IPS-NIHi7 (cell line): Measurements from ENCODE around the gene TSPAN17.
A peak's percentile ranks its signal among the peaks of the same experiment; 100 is the strongest.

Experiments used
- DNase-seq: peaks from one replicate; pipeline ENCODE4 v3.0.0; 2012; ENCODE audit warnings: mixed read lengths; ENCODE audit errors: extremely low spot score

TSPAN17 gene

DNA sequence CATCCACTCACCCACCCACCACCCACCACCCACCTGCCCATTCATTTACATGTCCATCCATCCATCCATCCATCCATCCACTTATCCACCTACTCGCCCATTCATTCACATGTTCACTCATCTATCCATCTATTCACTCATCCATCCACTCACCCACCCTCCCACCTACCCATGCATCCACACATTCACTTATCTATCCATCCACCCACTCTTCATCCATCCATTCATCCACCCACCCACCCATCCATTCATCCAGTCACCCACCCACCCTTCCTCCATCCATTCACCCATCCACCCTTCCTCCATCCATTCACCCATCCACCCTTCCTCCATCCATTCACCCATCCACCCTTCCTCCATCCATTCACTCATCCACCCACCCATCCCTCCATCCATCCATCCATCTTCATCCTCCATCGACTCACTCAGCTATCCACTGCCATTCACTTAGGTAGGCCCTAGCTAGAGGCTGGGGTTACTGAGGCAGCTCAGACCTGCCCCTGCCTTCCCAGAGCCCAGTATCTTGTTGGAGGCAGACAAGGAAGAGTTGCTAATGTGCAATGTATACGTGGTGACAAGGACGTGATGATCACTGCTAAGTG lies 12.7 kb downstream of the TSPAN17 start:
- no peak for DNase-seq

DNA sequence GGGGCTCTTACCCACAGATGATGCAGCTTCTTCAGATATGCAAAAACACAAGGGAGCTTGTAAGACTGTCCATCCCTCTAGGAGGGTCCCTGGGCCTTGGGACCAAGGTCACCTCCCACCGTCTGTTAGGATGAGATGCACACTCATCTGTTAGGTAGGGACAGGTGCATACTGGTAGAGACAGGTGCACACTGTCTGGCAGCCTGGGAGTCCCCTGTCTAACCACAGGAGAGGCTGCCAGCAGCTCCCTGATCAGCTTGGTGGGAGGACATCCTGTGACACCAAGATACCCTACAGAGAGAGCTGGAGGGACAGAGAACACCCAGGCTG lies 13.2 kb downstream of the TSPAN17 start:
- DNase-seq = no peak

DNA sequence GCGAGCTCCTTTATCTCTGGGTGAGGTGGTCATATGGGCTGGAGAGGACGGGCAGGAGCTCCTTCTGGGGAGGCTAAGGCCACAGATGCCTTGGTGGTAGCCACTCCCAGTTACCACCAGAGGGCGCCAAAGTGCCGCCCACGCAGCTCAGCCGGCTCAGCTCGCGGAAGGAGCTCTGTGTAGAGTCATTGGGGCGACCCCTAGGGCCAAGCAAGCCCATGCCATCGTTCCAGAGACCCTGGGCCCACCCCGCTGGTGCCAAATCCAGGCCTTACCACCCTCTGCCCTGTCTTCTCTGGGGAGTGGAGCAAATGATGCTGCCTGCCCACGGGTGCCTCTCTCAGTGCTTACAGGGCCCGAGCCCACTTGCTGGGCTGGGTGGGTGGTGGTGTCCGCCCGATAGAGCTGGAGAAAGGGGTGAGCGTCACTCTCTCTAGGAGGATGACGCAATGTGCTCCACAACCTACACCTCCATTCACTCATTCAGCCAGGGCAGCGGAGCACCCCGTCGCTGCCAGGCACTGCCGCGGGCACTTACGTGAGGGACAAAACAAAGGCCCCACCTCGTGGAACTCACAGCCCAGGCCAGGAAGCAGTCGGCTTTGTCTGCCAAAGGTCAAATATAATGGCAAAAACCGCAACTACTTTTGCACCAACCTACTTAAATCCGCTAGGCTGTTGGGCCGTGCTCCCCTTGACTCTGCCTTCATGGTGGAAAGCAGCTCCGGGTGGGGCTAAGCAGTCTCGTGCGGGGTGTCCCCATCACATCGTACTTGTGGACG lies 13.8 kb downstream of the TSPAN17 start:
- peak; percentile 97 for DNase-seq

DNA sequence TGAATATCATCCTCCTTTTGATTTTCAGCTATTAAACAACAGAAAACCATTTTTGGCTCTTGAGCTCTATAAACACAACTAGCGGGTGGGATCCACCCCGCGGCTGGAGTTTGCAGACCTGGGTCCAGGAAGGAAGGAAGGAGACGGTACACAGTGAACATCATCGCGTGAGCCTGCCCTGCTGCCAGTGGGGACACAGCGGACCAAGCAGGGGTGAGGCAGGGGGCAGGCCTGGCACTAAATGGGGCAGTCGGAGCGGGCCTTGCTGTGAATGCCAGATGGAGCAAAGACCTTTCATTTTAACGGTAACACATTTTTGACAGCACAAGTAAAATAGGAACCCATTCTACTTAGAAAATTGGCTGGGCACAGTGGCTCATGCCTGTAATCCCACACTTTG lies 14.4 kb downstream of the TSPAN17 start:
- no peak for DNase-seq

DNA sequence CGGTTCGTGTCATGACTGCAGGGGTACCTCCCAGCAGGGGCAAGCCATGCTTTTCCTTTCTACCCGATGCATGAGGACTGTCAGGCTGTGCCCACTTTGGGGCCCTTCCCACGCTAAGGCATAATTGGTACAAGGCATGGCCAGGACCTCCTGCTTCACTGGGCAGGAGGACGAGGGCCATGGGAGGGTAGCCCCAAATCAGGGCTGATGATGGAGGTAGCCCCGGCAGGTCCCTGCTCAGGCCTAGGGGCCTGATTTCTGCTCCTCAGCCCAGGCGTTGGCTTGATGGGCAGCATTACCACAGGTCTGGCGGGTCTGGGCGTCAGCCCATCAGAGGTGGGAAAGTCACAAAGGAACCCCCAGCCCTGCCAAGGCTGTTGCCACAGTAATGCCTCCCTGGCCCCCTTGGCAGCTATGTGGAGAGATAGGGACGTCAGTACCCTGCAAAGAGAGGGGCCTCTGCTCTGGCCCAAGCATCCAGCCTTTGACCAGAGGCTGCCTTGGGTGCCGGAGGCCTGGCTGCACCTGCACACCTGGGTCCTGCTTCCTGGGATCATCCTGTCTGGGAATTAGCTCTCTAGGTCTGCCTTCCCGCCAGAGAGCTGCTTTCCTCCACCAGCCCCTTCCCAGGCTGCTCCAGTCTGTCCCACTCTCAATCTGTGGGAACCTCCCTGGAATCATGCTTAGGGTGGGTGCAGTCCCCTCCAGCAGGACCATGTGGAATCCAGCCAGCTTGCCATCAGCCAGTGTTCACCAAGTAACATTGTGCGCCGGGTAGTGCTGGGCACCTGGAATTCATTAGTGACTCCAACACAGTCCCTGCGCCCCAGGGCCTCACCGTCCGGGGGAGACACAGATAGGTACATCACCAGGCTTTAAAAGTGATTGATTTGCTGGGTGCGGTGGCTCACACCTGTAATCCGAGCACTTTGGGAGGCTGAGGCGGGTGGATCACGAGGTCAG lies 15.4 kb downstream of the TSPAN17 start:
- DNase-seq = no peak

DNA sequence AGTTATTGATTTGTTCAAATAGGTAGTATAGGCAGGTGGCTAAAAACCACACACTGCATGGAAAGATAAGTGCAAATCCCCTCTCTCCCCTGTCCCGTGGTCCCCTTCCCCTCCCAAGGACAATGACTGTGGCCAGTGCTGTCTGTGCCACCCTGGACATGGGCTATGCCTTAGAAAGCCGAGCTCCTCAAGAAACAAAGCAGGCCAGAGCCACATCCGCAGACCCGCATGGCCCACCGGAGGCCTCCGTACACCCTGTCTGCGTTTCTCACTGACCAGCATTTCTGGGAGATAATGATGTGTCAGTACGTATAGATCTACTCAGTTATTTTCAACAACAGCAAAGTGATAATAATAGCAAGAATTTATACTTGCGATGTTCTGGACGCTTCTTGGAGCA lies 16.3 kb downstream of the TSPAN17 start:
- DNase-seq = no peak

DNA sequence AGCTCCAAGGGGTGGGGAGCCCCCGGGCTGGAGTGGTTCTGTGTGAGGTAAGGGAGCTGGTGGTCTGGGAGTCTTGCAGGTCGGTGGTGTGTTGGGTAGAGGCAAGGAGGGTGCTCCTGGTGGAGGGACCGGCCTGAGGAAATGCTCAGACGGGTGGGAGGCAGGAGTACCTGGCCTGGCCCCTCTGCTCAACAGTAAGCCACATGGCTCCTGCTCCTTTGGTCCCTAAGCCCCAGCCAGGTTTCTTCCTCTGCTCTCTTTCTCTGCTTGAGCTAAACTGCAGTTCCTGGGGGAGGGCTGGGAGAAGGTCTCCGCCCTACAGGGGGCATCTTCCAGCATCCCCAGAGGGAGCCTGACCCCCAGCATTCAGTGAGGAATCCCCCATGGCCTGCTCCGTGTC lies 17.2 kb downstream of the TSPAN17 start:
- DNase-seq = no peak

DNA sequence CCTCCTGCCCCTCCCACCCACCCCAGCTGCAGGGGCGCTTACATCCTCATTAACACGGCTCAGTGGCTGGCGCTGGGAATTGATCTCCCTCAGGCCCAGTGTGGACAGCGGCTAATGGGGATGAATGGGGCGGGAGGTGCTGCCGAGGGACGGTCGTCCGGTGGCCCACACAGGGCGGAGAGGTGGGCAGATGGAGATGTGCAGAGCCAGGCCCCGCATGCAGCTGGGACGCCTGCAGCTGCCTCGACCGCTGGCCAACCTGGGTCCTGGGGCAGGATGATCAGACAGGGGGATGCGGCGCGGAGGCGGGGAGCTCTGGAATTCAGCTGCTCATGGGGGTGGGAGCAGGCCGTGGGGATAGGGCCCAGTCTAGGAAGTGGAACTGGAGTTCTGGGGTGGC lies 17.6 kb downstream of the TSPAN17 start:
- no peak for DNase-seq

DNA sequence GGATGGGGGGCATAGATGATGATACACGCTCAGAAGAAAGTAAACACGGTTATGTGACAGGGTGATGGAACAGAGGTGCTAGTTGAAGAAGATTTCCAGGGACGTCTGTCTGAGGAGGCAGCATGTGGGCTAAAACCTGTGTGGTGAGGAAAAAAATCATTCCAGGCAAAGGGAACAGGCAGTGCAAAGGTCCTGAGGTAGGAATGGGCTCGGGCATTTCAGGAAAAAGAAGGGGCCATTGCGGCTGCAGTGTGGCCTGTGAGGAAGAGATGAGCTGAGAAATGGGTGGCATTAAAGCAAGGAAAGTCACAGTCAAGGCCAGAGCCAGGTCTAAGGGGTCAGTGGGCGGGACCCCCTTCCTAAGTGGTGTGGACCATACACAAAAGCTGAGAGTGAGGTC lies 18.2 kb downstream of the TSPAN17 start:
- DNase-seq = no peak

DNA sequence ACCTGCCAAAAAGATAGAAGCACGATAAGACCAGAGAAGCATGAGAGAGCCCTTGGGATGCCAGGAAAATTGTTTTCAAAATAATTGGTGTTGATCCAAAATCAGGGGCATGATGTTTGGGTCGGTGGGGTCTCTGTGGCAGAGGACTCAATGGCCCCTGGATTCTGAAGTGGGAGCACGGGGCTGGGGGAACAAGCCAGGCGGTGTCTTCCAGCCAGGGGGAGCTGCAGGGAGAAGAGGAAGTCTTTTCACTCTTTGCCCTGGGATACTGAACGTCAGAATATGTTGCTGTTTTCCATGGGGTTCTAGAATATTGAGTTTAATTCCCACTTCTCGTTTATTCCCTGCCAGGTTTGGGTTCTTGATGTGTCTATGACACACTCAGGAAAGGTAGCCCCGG lies 20.4 kb downstream of the TSPAN17 start:
- DNase-seq = no peak

DNA sequence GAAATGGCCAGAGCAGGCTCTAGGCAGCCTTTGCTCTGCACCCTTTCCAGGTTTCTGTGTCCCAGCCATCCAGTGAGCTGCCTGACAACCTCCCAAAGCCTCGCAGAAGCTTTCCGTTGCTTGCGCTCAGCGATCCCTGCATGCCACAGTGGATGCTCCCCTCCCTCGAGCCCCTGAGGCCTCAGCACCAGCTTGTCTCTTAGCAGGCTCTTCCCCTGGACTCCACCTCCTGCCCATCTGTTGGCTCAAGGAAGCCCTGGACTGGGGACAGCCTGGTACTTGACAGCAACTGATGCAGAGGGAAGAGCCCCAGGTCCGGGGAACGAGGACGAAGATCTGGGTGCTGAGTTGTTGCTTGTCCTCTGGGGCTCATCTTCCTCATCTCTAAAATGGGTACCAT lies 23.2 kb downstream of the TSPAN17 start:
- DNase-seq = no peak

DNA sequence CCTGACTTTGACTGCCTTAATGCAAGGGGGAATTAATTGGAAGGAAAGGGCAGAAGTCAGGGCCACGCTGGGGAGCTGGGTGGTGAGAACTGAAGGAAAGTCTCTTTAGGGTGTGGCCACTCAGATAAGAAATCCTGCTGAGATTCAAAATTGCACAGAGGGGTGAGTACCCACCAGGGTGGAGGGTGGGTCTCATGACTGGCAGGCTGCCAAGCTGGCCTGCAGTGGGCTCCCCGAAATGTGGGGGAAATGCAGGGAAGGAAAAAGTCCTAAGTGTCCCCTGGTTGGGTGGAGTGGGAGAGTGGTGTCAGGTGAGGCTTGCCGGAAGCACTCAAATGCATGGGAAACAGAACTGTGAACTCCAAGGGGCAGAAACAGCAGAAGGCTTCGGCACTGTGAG lies 24.1 kb downstream of the TSPAN17 start:
- no peak for DNase-seq

DNA sequence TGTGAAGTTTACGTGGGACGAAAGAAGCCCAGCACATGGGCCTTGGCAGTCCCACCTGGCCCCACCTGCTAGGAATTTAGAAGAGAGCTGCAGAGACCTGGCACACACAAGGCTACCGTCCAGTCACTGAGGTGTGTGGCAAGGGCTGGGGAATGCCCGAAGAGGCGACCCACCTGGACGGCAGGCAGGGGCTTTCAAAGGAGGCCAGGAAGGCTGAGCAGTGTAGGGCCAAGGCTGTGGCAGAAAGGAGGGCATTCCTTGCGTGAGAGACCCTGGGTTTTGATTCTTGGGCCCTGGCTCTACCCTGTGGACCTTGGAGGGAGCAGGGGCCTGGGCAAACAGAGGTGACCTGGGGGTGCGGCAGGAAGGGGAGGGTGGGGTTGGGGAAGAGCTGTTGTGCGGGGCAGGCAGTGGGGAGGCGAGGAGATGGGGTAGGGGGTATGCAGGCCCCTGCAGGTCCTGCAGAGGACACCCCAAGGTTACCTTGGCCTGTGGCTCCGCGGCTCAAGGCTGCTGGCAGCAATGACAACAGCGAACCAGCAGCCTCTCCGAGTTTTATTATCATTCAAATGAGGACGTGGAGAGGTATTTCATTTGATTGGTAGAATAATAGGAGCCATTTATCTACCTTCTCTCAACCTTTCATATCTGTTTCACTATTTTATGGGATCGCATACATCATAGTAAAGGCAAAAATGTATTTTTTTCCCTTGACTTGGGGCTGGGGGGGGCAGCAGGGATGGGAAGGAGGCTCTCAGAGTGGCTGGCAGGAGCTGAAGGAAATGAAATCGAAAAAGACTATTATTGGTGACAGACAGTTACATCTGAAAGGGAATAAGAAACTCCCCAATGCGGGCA lies 24.8 kb downstream of the TSPAN17 start:
- DNase-seq = no peak

DNA sequence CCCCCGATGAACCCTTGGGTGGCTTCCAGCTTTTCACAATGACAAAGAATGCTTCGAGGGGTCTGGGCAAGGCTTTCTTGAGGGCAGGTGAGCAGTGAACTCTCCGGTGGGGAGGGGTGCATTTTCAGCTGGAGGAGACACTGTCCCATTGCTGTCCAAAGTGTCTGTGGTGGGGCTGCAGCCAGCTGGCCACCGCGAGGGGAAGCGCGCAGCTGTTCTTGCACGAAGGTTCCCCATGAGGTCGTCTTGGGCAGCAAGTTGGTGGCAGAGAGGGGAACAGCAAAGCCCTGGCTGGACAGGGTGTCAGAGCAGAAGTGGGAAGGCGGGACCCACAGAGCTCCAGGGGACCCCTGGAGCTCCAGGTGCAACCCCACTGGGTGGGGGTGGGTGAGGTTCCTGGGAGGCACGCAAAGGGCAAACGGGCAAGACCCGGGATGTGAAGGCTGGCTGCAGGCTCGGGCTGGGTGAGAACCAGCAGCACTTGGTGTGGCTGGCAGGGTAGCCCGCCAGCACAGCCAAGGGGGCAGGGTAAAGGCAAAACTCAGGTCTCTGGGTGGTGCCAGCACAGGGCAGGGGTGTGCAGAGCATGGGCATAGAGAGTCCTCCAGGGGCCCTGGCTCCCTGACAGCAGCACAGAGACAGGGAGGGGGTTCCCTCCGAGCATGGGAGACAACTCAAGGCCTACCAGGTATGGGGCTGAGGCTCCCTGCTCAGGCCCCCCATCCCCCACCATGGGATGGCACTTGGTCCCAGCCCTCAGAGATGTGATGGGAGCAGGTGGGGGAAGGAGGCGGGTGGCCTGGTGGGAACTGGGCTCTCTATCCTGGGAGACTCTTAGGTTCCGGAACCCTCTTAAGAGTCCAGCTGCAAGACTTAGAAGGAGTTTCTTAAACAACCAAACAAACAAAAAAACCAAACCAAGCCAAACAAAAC lies 26.6 kb downstream of the TSPAN17 start:
- no peak for DNase-seq

DNA sequence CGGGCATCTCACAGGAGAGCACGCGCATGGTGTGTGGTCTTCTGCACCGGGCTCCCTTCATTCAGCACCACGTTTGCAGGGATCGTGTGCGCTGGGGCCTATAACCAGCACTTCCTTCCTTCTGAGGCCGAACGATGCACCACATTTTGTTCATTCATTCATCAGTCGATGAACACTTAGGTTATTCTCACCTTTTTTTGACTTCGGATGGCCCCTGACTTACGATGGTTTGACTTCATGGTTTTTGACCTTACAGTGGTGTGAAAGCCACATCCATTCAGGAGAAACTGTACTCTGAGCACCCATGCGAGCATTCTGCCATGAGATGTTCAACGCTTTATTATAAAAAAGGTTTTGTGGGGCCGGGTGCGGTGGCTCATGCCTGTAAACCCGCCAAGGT lies 27.5 kb downstream of the TSPAN17 start:
- DNase-seq = no peak

DNA sequence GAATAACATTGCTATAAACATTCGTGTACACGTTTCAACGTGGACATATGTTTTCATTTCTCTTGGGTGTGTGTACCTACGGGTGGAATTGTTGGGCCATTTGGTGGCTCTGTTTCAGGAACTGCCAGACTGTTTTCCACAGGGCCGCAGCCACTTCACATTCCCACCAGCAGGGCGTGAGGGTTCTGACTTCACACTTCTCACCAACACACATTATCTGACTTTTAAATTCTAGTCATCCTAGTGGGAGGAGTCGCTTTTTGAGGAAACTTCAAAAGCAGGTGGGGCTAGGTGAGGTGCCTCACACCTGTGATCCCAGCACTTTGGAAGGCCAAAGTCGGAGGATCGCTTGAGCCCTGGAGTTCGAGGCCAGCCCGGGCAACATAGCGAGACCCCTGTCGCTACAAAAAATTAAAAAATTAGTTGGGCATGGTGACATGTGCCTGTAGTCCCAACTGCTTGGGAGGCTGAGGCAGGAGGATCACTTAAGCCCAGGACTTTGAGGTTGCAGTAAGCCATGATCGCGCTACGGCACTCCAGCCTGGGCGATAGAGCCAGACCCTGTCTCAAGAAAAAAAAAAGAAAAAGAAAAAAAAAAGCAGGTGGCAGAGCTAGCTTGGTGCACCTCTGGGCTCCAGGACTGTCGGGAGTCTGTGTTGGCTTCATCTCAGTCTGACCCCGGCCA lies 28.5 kb downstream of the TSPAN17 start:
- DNase-seq = peak; percentile 67

DNA sequence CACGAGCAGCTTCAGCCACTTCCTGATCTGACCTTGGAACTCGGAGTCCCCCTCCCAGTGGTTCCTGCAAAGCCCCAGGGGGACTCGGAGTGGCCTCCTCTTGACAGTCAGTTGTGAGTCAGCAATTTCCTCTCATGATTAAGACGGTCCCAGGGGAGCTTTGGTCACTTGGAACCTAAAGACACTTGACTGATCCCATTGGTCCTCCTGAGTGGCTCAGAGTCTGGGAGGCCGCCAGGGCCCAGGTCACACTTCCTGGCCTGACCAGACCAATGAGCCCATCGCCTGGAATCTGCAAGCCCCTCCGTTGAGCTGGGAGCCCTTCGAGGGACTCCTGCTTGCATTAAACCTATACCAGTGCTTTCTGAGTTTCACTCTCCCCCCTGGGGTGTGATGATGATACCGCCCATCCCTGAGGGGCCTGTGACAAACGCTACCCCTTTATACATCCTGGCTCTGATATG lies 29.1 kb downstream of the TSPAN17 start:
- DNase-seq = no peak

DNA sequence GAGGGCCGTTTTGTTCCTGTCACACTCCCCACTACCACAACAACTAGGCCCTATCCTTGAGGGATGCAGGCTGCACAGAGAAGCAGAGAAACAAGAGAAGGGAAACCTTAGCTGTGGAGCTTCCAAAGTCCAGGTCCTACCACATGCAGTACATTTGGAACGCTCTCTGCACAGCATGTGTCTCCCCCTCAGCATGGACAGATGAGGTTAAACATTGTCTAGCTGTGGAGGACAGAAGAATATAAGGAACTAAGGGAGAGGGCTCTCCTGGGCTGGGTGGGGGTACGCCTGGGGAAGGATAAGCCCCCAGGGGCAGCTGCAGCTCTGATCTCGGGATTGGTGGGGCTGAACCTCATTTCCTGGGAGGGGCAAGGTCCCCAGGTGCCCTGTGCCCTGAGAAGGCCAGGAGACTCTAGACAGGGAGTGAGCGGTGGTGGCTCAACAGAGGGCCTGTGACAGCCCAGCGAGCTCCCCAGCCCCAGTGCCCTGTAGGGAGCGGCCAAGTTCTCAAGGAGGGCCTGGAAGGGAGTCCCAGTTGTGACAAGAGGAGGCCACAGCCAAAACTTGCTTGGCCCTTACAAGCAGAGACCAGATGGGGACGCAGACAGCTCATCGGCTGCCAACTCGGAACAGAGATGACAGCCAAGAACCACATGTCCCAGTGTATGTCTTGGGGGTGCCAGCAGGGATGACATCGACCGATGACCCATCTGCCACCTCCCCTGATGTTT lies 30.1 kb downstream of the TSPAN17 start:
- DNase-seq = no peak

DNA sequence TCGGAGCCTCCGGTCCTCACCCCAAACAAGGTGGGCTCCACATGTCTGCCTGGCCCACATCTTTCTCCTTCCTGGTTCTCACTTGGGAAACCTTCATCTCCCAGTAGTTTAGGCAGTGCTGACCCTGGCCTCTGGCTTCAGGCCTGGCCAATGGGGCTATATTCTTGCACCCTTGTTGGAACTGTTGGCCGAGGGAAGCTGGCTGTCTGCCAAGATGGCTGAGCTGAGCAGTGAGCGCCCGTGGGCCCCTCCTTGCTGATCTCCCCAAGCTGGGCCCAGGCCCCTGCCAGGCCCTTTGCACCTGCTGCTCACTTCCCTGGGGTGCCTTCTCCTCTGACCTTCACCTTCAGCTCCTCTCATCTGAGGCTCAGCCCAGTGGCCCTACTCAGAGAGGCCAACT lies 31.3 kb downstream of the TSPAN17 start:
- no peak for DNase-seq
